Amygdala (tissue), 56 donors: ENCODE data around the gene TOMM70.
"Not testable (repeated sequence)": the region's sequence is repeated elsewhere in the genome, so short reads cannot be mapped to it uniquely, and the experiment has no call there.

Source experiments
- DNase-seq, 56 donors: peaks; one replicate each; lab custom pipeline; 2025; lab: John Stamatoyannopoulos, UW

The TOMM70 gene

GRCh38 chr3:100400780-100401673 lies at the start of gene TOMM70, which contains the start of gene LNP1:
Gene TOMM70 (minus strand): TSS chr3:100401089. CDS start chr3:100400949, 140 bp downstream.
Gene LNP1 (plus strand): TSS chr3:100401539. CDS start chr3:100429730, 28,191 bp downstream.
- peak; percentile 69 to 99 (median 95) for DNase-seq

GRCh38 chr3:100449214-100449613 lies 48.3 kb upstream of the TOMM70 start:
- no peak for DNase-seq

GRCh38 chr3:100448079-100448478 lies 47.2 kb upstream of the TOMM70 start:
- no peak for DNase-seq

- DNase-seq, result not testable (repeated sequence)
These were observed 46.2 kb upstream of the TOMM70 start for GRCh38 chr3:100447067-100447466.

GRCh38 chr3:100443690-100444089 lies 42.8 kb upstream of the TOMM70 start:
- no peak for DNase-seq

- DNase-seq, result no peak
These were observed 40.0 kb upstream of the TOMM70 start for GRCh38 chr3:100440895-100441294.

- DNase-seq, result no peak
These were observed 37.7 kb upstream of the TOMM70 start for GRCh38 chr3:100438623-100438974.

GRCh38 chr3:100437721-100438622 lies 37.1 kb upstream of the TOMM70 start:
- no peak for DNase-seq

- DNase-seq, result no peak
These were observed 36.1 kb upstream of the TOMM70 start for GRCh38 chr3:100436951-100437350.

- no peak for DNase-seq
These were observed 28.4 kb upstream of the TOMM70 start for GRCh38 chr3:100429187-100429716.

GRCh38 chr3:100427699-100428098 lies 26.8 kb upstream of the TOMM70 start:
- no peak for DNase-seq

GRCh38 chr3:100426067-100426682 lies 25.3 kb upstream of the TOMM70 start:
- DNase-seq, result no peak

- DNase-seq, result no peak
These were observed 24.4 kb upstream of the TOMM70 start for GRCh38 chr3:100425316-100425715.

GRCh38 chr3:100424261-100424660 lies 23.4 kb upstream of the TOMM70 start:
- DNase-seq, result no peak

GRCh38 chr3:100423611-100424010 lies 22.7 kb upstream of the TOMM70 start:
- no peak for DNase-seq

- no peak for DNase-seq
These were observed 20.0 kb upstream of the TOMM70 start for GRCh38 chr3:100420885-100421284.

- DNase-seq, result no peak
These were observed 18.5 kb upstream of the TOMM70 start for GRCh38 chr3:100419406-100419805.

GRCh38 chr3:100416863-100417262 lies 16.0 kb upstream of the TOMM70 start:
- DNase-seq, result no peak

- DNase-seq, result no peak
These were observed 15.3 kb upstream of the TOMM70 start for GRCh38 chr3:100416176-100416575.

- DNase-seq, result no peak
These were observed 12.7 kb upstream of the TOMM70 start for GRCh38 chr3:100413613-100414012.
